GM21515 (cell line): Measurements from ENCODE around the gene IL12A.

Source experiments
- ATAC-seq: cut with Tn5 transposase; IDR thresholded peaks from one replicate; pipeline ENCODE4 v1.9.1; 2021; ENCODE audit not compliant: unreplicated experiment

IL12A gene

GRCh38 chr3:159988617-159989271 is at the start of gene IL12A:
Gene IL12A, plus strand, starts transcription at chr3:159988835.
- ATAC-seq: peak; percentile 94

- peak; percentile 51 for ATAC-seq
Measured at GRCh38 chr3:159941038-159942000, 47.3 kb upstream of the IL12A start.

GRCh38 chr3:159944781-159945180 is 43.9 kb upstream of the IL12A start:
- ATAC-seq: no peak

GRCh38 chr3:159945930-159946329 is 42.7 kb upstream of the IL12A start:
- ATAC-seq: no peak

- ATAC-seq: no peak
Measured at GRCh38 chr3:159947220-159947619, 41.4 kb upstream of the IL12A start.

GRCh38 chr3:159948429-159949144 is 40.0 kb upstream of the IL12A start:
- ATAC-seq: no peak

GRCh38 chr3:159950156-159950898 is 38.3 kb upstream of the IL12A start:
- peak; percentile 79 for ATAC-seq

- no peak for ATAC-seq
Measured at GRCh38 chr3:159951540-159951939, 37.1 kb upstream of the IL12A start.

- ATAC-seq: no peak
Measured at GRCh38 chr3:159953325-159954085, 35.1 kb upstream of the IL12A start.

- ATAC-seq: no peak
Measured at GRCh38 chr3:159960188-159961148, 28.2 kb upstream of the IL12A start.

GRCh38 chr3:159964166-159964973 is 24.3 kb upstream of the IL12A start:
- peak; percentile 99 for ATAC-seq

GRCh38 chr3:159971311-159971710 is 17.3 kb upstream of the IL12A start:
- ATAC-seq: no peak

- ATAC-seq: no peak
Measured at GRCh38 chr3:159977295-159977694, 11.3 kb upstream of the IL12A start.

- peak; percentile 92 for ATAC-seq
Measured at GRCh38 chr3:159978353-159978752, 10.3 kb upstream of the IL12A start.

GRCh38 chr3:159978918-159979703 is 9.5 kb upstream of the IL12A start:
- ATAC-seq: no peak

- ATAC-seq: no peak
Measured at GRCh38 chr3:159982442-159982974, 6.1 kb upstream of the IL12A start.

GRCh38 chr3:159987291-159987711 is 1.3 kb upstream of the IL12A start:
- no peak for ATAC-seq
